Breast epithelium (tissue), 3 donors: ENCODE measurements around the gene MAP4.

ENCODE experiments used
- CTCF ChIP-seq, 3 donors: fragments of 450-650 bp; IDR thresholded peaks; one replicate each; pipeline ENCODE4 v1.5.1; 2016 to 2017; ENCODE audit warnings: antibody characterized with exemption in 3 of 3, mild to moderate bottlenecking in 3 of 3, moderate library complexity in 3 of 3
- POLR2AphosphoS5 ChIP-seq, 3 donors: sonication (generic); formaldehyde crosslinking; IDR thresholded peaks; one replicate each; pipeline ENCODE4 v1.6.1; 2017; ENCODE audit warnings: antibody characterized with exemption in 3 of 3

GRCh38 chr3:48000212-48000611 lies 16.0 kb downstream of the MAP4 start:
- no peak for TF ChIP-seq CTCF (IDR thresholded peaks at IDR 0.05)
- TF ChIP-seq POLR2AphosphoS5 (IDR thresholded peaks at IDR 0.05), result no peak
